GM12875 (cell line): ENCODE results near the gene MAPKAPK5.

Experiments
- H3K4me3 ChIP-seq: one replicate; pipeline ENCODE4 v1.5.1; 2011; ENCODE audit warnings: low read depth, low read length, control low read depth
- TF ChIP-seq, protein P1 (sequence below): IDR thresholded peaks from 2 replicates; pipeline ENCODE4 v1.5.1; 2011; ENCODE audit warnings: low read depth, mild to moderate bottlenecking, control low read depth, inconsistent platforms, low read length, moderate library complexity, borderline replicate concordance; ENCODE audit not compliant: insufficient read depth

The MAPKAPK5 gene, protein sequence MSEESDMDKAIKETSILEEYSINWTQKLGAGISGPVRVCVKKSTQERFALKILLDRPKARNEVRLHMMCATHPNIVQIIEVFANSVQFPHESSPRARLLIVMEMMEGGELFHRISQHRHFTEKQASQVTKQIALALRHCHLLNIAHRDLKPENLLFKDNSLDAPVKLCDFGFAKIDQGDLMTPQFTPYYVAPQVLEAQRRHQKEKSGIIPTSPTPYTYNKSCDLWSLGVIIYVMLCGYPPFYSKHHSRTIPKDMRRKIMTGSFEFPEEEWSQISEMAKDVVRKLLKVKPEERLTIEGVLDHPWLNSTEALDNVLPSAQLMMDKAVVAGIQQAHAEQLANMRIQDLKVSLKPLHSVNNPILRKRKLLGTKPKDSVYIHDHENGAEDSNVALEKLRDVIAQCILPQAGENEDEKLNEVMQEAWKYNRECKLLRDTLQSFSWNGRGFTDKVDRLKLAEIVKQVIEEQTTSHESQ

DNA sequence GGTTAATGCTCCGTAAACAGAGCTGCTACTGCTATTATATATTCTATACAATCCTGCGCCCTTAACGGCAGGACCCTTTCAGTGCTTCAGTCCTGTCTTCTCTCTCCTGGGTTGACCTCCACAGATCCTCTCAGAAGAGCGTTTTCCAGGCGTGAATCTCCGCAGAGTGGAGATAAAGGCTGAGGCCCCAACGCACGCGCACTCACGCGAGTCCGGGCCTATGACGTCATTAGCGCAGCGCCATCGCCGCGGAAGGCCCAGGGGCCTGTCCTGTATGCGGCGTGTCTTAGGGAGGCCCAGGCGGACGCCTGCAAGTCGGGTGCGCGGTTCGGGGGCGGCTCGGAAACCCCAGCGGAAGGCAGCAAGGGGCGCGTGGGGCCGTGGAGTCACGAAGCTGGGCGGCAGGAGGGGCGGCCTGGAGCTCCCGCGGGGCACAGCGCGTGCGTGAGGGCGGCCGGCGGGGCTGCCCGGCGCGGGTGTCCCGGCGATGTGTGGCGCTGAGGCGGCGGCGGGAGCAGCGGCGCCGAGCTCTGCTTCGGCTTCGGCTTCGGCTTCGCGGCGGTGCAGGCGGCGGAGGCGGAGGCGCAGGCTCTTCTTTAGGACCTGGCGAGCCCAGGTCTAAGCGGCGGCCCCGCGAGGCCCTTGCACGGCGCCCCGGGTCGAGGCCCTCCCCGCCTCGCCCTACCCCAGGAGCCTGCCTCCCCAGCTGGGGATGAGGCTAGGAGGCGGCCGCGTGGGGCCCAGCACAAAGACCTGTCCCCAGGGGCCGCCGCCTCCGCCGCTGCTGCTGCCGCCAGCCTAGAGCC lies at the start of gene MAPKAPK5:
Gene MAPKAPK5, plus strand, starts transcription at position 479 of the 806 bp plus-strand sequence. CDS start 506 bp downstream, outside the sequence.
- H3K4me3 ChIP-seq: peak within 1 kb of the TSS; percentile 99
- TF ChIP-seq, protein P1, sequence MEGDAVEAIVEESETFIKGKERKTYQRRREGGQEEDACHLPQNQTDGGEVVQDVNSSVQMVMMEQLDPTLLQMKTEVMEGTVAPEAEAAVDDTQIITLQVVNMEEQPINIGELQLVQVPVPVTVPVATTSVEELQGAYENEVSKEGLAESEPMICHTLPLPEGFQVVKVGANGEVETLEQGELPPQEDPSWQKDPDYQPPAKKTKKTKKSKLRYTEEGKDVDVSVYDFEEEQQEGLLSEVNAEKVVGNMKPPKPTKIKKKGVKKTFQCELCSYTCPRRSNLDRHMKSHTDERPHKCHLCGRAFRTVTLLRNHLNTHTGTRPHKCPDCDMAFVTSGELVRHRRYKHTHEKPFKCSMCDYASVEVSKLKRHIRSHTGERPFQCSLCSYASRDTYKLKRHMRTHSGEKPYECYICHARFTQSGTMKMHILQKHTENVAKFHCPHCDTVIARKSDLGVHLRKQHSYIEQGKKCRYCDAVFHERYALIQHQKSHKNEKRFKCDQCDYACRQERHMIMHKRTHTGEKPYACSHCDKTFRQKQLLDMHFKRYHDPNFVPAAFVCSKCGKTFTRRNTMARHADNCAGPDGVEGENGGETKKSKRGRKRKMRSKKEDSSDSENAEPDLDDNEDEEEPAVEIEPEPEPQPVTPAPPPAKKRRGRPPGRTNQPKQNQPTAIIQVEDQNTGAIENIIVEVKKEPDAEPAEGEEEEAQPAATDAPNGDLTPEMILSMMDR: no peak

DNA sequence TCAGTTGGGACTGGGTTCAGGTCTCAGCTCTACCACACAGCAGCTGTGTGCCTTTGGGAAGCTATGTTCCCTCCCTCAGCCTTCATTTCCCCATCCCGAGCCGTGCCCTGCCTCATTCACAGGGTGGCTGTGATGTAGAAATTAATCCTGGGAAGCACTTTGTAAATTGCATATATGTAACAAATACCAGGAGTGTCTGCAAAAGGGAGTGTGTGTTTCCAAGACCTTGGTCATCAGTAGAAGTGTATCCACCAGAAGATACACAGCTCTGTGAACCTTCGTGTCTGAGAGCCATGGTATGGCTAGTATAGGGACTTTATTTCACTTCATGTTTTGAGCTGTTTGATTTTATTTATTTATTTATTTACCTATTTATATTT lies 49.2 kb upstream of the MAPKAPK5 start:
- TF ChIP-seq, protein P1: no peak
- H3K4me3 ChIP-seq: no peak overlapping the region

DNA sequence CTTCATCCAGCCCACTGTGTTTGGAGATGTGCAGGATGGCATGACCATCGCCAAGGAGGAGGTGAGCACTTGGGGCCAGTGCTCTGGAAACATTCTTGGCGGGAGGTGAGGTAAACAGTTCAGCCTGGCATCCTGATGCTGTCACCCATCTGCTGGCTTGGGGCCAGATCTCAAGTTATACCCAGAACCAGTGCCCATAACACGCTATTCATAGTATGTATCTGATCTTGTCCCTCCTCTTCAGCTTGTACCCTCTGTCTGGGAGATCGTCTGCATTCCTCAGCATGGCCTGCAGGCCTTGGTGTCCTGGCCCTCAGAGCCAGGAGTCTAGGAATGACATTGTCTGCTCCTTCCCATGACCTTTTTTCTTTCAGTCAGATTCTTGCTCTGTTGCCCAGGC lies 43.8 kb upstream of the MAPKAPK5 start:
- TF ChIP-seq, protein P1: no peak
- H3K4me3 ChIP-seq: no peak overlapping the region

DNA sequence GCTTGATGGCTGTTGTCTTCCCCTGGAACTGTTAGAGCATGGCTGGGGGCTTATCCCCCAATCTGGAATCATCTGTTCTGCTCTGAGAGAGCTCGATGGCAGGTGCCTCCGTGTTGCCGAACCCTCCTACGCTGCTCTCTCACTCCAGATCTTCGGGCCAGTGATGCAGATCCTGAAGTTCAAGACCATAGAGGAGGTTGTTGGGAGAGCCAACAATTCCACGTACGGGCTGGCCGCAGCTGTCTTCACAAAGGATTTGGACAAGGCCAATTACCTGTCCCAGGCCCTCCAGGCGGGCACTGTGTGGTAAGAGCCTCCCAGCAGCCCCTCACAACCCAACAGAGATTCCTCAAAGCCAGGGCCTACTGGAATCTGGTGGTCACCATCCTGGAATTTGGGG lies 42.3 kb upstream of the MAPKAPK5 start:
- TF ChIP-seq, protein P1: no peak
- no peak overlapping the region for H3K4me3 ChIP-seq

DNA sequence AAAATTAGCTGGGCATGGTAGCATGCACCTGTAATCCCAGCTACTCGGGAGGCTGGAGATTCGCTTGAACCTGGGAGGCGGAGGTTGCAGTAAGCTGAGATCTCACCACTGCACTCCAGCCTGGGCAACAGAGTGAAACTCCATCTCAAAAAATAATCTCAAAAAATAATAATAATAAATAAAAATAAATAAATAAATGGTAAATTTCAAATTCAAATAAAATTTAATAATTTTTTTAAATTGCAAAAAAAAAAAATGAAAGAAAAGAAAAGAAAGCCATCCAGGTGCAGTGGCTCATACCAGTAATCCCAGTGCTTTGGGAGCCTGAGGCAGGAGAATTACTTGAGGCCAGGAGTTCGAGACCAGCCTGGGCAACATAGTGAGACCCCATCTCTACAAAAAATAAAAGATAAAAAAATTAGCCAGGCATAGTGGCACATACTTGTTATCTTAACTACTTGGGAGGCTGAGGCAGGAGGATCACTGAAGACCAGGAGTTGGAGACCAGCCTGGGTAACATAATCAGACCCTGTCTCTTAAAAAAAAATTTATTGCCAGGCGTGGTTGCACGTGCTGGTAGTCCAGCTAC lies 38.9 kb upstream of the MAPKAPK5 start:
- TF ChIP-seq, protein P1: no peak
- H3K4me3 ChIP-seq: no peak overlapping the region

DNA sequence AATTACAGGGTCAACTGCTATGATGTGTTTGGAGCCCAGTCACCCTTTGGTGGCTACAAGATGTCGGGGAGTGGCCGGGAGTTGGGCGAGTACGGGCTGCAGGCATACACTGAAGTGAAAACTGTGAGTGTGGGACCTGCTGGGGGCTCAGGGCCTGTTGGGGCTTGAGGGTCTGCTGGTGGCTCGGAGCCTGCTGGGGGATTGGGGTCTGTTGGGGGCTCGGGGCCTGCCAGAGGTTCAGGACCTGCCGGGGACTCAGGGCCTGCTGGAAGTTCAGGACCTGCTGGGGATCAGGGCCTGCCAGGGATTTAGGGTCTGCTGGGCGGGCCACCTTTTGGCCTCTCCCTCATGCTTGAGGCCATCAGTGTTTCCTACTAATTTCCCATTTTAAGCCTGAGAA lies 38.2 kb upstream of the MAPKAPK5 start:
- TF ChIP-seq, protein P1: no peak
- H3K4me3 ChIP-seq: no peak overlapping the region
